Glutamatergic neuron (in vitro differentiated cells): ENCODE data around the gene MFAP2. TPM values are rescaled to one million over a fixed set of nuclear protein-coding genes. Genes with fewer than 3 reads are reported as not detected.

ENCODE experiments used
- DNase-seq: peaks from one replicate; pipeline ENCODE4 v3.0.0; 2022
- H3K27ac Mint-ChIP-seq: one replicate; pipeline ENCODE4 v1.8.0; 2020; ENCODE audit warnings: mild to moderate bottlenecking, mixed read lengths, inconsistent platforms; ENCODE audit not compliant: unreplicated experiment
- H3K27me3 Mint-ChIP-seq: one replicate; pipeline ENCODE4 v1.8.0; 2020; ENCODE audit warnings: mild to moderate bottlenecking, moderate library complexity, mixed read lengths, inconsistent platforms; ENCODE audit not compliant: unreplicated experiment
- H3K36me3 Mint-ChIP-seq: one replicate; pipeline ENCODE4 v1.8.0; 2020; ENCODE audit warnings: mild to moderate bottlenecking, mixed read lengths, inconsistent platforms; ENCODE audit not compliant: unreplicated experiment
- H3K4me1 Mint-ChIP-seq: one replicate; pipeline ENCODE4 v1.8.0; 2020; ENCODE audit warnings: mild to moderate bottlenecking, low read depth, mixed read lengths, inconsistent platforms; ENCODE audit not compliant: unreplicated experiment
- H3K4me3 Mint-ChIP-seq: one replicate; pipeline ENCODE4 v1.8.0; 2020; ENCODE audit warnings: mild to moderate bottlenecking, mixed read lengths, inconsistent platforms; ENCODE audit not compliant: unreplicated experiment
- H3K9me3 Mint-ChIP-seq: one replicate; pipeline ENCODE4 v1.8.0; 2020; ENCODE audit warnings: mild to moderate bottlenecking, moderate library complexity, mixed read lengths, inconsistent platforms; ENCODE audit not compliant: unreplicated experiment
- CTCF ChIP-seq: fragments of 200-600 bp; sonication (generic); IDR thresholded peaks from one replicate; pipeline ENCODE4 v1.5.0; 2021; ENCODE audit not compliant: partially characterized antibody, unreplicated experiment
- total RNA-seq: library from RNA; stranded (reverse); fragmentation: NEBNext Ultra II Directional; extraction: Animal tissue kit (Norgen Biotek cat#: 25700); gene quantifications from one replicate; pipeline ENCODE4 v1.2.1, GENCODE V29; 2021; ENCODE audit not compliant: unreplicated experiment

MFAP2 gene
- total RNA-seq, 1 donor from 2014 or later: 2.1 TPM

DNA sequence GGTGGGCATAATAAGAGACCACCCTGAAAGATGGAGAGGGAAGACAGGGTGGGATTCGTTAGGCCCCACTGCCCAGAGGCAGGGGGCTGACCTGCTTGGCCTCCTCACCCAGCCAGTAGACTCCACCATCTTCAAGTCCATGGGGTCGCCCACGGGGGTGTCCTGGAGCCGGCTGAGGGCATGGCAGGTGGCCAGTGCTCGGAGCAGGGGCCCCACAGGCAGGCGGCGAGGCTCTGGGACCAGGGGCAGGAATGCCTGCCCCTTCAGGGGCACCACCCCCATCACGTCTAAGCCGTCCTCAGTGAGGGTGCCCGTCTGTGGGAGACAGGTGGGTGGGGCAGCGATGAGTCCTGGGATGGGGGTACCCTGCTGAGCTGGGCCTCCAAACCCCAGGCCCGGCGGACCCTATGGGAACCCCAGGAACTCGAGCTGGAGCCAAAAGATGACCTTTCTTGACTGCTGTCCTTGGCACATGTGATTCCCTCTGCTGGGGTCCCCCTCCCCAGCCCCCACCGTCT is 13.2 kb upstream of the MFAP2 start:
- no peak for TF ChIP-seq CTCF
- H3K9me3 Mint-ChIP-seq: peaks cover 1% of the 10 kb centered on the region
- H3K27me3 Mint-ChIP-seq: peaks cover 7% of the 10 kb centered on the region
- DNase-seq: no peak
- H3K4me3 Mint-ChIP-seq: no peak overlapping the region
- no peaks in the 10 kb centered on the region for H3K36me3 Mint-ChIP-seq
- H3K4me1 Mint-ChIP-seq: no peaks in the 10 kb centered on the region
- no peak overlapping the region for H3K27ac Mint-ChIP-seq

DNA sequence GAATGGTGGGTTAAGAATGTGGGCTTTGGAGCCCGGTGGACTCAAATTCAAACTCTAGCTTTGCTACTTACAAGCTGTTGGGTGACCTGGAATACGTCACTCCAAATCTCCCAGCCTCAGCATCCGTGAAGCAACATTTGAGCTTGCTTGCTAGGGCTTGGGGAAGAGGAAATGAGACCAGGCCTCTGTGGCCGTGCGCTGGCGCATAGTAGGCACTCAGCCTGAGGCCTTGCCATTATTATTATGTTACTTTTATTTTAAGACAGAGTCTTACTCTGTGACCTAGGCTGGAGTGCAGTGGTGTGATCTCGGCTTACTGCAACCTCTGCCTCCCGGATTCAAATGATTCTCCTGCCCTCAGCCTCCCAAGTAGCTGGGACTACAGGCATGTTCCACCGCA is 12.3 kb upstream of the MFAP2 start:
- no peak for TF ChIP-seq CTCF
- peaks cover 6% of the 10 kb centered on the region for H3K27me3 Mint-ChIP-seq
- no peaks in the 10 kb centered on the region for H3K4me1 Mint-ChIP-seq
- H3K36me3 Mint-ChIP-seq: no peaks in the 10 kb centered on the region
- no peak for DNase-seq
- no peak overlapping the region for H3K4me3 Mint-ChIP-seq
- H3K27ac Mint-ChIP-seq: no peak overlapping the region
- H3K9me3 Mint-ChIP-seq: peaks cover 1% of the 10 kb centered on the region

DNA sequence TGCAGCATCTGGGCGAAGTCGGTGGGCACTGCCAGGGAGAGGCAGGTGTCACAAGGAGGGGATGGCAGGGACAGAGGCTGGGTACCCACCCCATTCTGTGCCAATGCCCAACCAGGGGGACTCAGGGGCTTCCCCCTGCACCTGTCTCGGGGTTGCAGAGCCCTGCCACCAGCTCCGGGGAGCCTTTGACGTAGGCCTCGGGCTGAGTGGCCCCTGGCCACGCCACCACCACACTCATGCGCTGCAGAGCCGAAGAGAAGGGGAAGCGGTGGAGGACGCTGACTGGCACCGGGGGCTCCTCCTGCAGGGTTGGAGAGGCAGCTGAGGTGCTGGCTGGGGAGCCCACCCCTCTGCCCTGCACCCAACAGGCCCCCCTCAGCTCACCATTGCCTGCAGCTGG is 11.7 kb upstream of the MFAP2 start:
- H3K27ac Mint-ChIP-seq: no peak overlapping the region
- DNase-seq: no peak
- no peak for TF ChIP-seq CTCF
- peaks cover 1% of the 10 kb centered on the region for H3K9me3 Mint-ChIP-seq
- H3K4me3 Mint-ChIP-seq: no peak overlapping the region
- H3K27me3 Mint-ChIP-seq: peaks cover 6% of the 10 kb centered on the region
- H3K4me1 Mint-ChIP-seq: no peaks in the 10 kb centered on the region
- H3K36me3 Mint-ChIP-seq: no peaks in the 10 kb centered on the region

- no peak for DNase-seq
- Mint-ChIP-seq H3K36me3 (no peaks in the 10 kb centered on the region), H3K4me1 (no peaks in the 10 kb centered on the region), H3K4me3 (no peak overlapping the region), H3K9me3 (peaks cover 1% of the 10 kb centered on the region), H3K27ac (no peak overlapping the region), H3K27me3 (peaks cover 6% of the 10 kb centered on the region)
- no peak for TF ChIP-seq CTCF
Measured at GRCh38 chr1:16991571-16991970, 11.2 kb upstream of the MFAP2 start.

DNA sequence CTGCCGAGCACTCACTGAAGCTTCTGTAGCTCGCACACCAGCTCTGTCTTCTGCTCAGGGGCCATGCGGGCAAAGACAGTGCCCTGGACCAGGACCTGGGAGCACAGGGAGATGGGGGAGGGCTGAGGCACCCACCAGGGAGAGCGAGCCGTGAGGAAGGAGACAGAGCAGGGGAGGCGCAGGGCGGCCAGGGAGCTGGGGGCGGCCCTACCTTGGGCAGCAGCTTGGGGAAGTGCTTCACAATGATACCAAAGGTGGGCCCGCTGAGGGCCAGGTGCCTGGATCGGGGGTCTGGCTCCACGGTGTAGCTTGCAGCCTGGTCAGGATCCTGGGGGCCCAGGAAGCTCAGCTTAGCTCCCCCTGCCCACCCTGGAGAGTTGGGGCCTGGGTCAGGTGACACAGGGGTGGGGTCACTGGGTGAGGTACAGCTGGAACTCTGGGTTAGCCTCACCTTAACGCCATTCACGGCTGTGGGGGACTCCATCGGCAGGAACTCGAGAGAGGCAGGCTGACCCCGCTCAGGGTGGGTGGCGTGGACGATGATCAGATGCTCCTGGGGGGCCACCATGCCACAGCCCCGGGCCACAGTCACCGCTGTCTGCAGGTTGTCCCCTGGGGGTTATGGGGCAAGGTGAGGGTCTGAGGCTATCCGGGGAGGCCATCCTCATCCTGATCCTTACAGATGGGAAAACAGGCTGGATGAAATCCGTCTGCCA is 9.4 kb upstream of the MFAP2 start:
- TF ChIP-seq CTCF: no peak
- no peak for DNase-seq
- H3K9me3 Mint-ChIP-seq: peaks cover 2% of the 10 kb centered on the region
- no peak overlapping the region for H3K27ac Mint-ChIP-seq
- no peaks in the 10 kb centered on the region for H3K36me3 Mint-ChIP-seq
- H3K27me3 Mint-ChIP-seq: peaks cover 2% of the 10 kb centered on the region
- H3K4me1 Mint-ChIP-seq: no peaks in the 10 kb centered on the region
- H3K4me3 Mint-ChIP-seq: no peak overlapping the region
